K562 (cell line): ENCODE results near the gene WT1. TPM values are rescaled to one million over a fixed set of nuclear protein-coding genes. Genes with fewer than 3 reads are reported as not detected.
A peak's percentile ranks its signal among the peaks of the same experiment; 100 is the strongest.

Experiments used
- ARID1B ChIP-seq: fragments of 450-650 bp; IDR thresholded peaks from 2 replicates; pipeline ENCODE4 v1.6.1; 2016; ENCODE audit warnings: antibody characterized with exemption, mild to moderate bottlenecking, inconsistent platforms
- ARID3A ChIP-seq: IDR thresholded peaks from 2 replicates; pipeline ENCODE4 v1.6.1; 2012; ENCODE audit warnings: low read depth, low read length, improper control_type of control experiment, borderline replicate concordance
- DMBX1 ChIP-seq: fragments of 250-450 bp; sonication (Bioruptor Pico); IDR thresholded peaks from 2 replicates; pipeline ENCODE4 v1.8.0; 2022; ENCODE audit warnings: inconsistent platforms, mild to moderate bottlenecking, moderate library complexity, borderline replicate concordance
- E2F6 ChIP-seq, 2 experiments: IDR thresholded peaks; 2 replicates each; pipeline ENCODE4 v1.6.1; 2011; ENCODE audit warnings: borderline replicate concordance in 1 of 2, control low read depth in 1 of 2, low read depth in 1 of 2, low read length in 1 of 2, mild to moderate bottlenecking in 1 of 2, mixed read lengths in 1 of 2, moderate library complexity in 1 of 2; ENCODE audit not compliant: insufficient read depth in 1 of 2, insufficient read length in 1 of 2, poor library complexity in 1 of 2, severe bottlenecking in 1 of 2; ENCODE audit errors: extremely low read depth in 1 of 2
- HDAC1 ChIP-seq, 2 experiments: fragments of 450-650 bp; IDR thresholded peaks; 2 replicates each; pipeline ENCODE4 v1.6.1; 2016 to 2017; ENCODE audit warnings: inconsistent platforms in 1 of 2, mild to moderate bottlenecking in 1 of 2, moderate library complexity in 1 of 2
- HNRNPLL ChIP-seq: fragments of 200-400 bp; formaldehyde crosslinking; IDR thresholded peaks from 2 replicates; pipeline ENCODE4 v1.6.1; 2017; ENCODE audit warnings: low read length, low read depth, mild to moderate bottlenecking; ENCODE audit not compliant: poor library complexity, severe bottlenecking
- HSF4 ChIP-seq: fragments of 250-450 bp; sonication (Bioruptor Pico); IDR thresholded peaks from 2 replicates; pipeline ENCODE4 v2.1.2; 2022; ENCODE audit warnings: mild to moderate bottlenecking, moderate library complexity, borderline replicate concordance
- JUND ChIP-seq, 2 experiments: IDR thresholded peaks; 2 replicates in 1 of 2; 3 replicates in 1 of 2; pipeline ENCODE4 v1.6.1; 2011; ENCODE audit warnings: borderline replicate concordance in 2 of 2, low read depth in 2 of 2, low read length in 2 of 2, improper control_type of control experiment in 1 of 2, missing biosample characterization in 1 of 2, missing genetic modification characterization in 1 of 2, missing genetic modification reagents in 1 of 2
- L3MBTL2 ChIP-seq: fragments of 450-650 bp; IDR thresholded peaks from 2 replicates; pipeline ENCODE4 v1.6.1; 2016; ENCODE audit warnings: mild to moderate bottlenecking, moderate library complexity
- MIER1 ChIP-seq: fragments of 450-650 bp; IDR thresholded peaks from 2 replicates; pipeline ENCODE4 v1.6.1; 2016; ENCODE audit warnings: antibody characterized with exemption, mild to moderate bottlenecking, low read depth
- MTA3 ChIP-seq: fragments of 450-650 bp; formaldehyde crosslinking; IDR thresholded peaks from 2 replicates; pipeline ENCODE4 v1.6.1; 2017; ENCODE audit warnings: mild to moderate bottlenecking, borderline replicate concordance
- SMAD4 ChIP-seq: fragments of 250-450 bp; sonication (Bioruptor Pico); conservative IDR thresholded peaks from 2 replicates; pipeline ENCODE4 v1.8.0; 2021; ENCODE audit warnings: inconsistent platforms, mild to moderate bottlenecking, moderate library complexity
- STAT5A ChIP-seq: IDR thresholded peaks from 2 replicates; pipeline ENCODE4 v1.6.1; 2012; ENCODE audit warnings: low read length, inconsistent platforms, borderline replicate concordance
- UBTF ChIP-seq, 2 experiments: IDR thresholded peaks; 2 replicates each; pipeline ENCODE4 v1.6.1; 2012; ENCODE audit warnings: improper control_type of control experiment in 2 of 2, low read depth in 2 of 2, low read length in 2 of 2, borderline replicate concordance in 1 of 2
- ZNF592 ChIP-seq: fragments of 450-650 bp; IDR thresholded peaks from 2 replicates; pipeline ENCODE4 v1.6.1; 2017; ENCODE audit warnings: antibody characterized with exemption, mild to moderate bottlenecking
- polyA plus RNA-seq, 8 experiments: library from polyadenylated mRNA; depleted of rRNA in 4 of 8; stranded (reverse) in 5 of 8; unstranded in 3 of 8; fragments of >200 nt; fragmentation: Nextera tagmentation in 2 of 8; fragmentation: Illumina TruSeq in 1 of 8; extraction: Ambion mirVana in 2 of 8; extraction: Trizol in 1 of 8; gene quantifications; 2 replicates each; pipeline versions ENCODE4 v1.2.1 to v1.2.3, GENCODE V29; 2011 to 2014; ENCODE audit warnings: inconsistent platforms in 1 of 8, missing spikeins in 1 of 8
- total RNA-seq, 7 experiments: library from RNA; depleted of rRNA in 6 of 7; stranded (reverse); fragments of >200 nt in 6 of 7; fragmentation: Illumina TruSeq in 2 of 7; extraction: Trizol in 2 of 7; gene quantifications; 2 replicates each; pipeline versions ENCODE4 v1.2.1 to v1.2.3, GENCODE V29; 2011 to 2021; ENCODE audit warnings: low replicate concordance in 1 of 7

WT1 gene
- total and polyA plus RNA-seq, 9 of the 15 experiments (the other 6 are each of a cell fraction or from before 2014, with no cell fraction given), result 7.1 to 33.8 (median 19.4) TPM

GRCh38 chr11:32450372-32450771 is 15.0 kb upstream of the WT1 start (continued):
- TF ChIP-seq ZNF592, result peak; percentile 84
- 0 out of 4 replicates have a peak, but pooled peaks of 1 of the 2 experiments have one; percentile 44 for TF ChIP-seq UBTF (IDR thresholded peaks at IDR 0.05; ENCODE audit: borderline replicate concordance in 1 of 2, low read depth in 2 of 2, low read length in 2 of 2)
- peak; percentile 54; the same call in 1 of the 2 replicates for TF ChIP-seq MTA3
- TF ChIP-seq STAT5A, result peak; percentile 89
- TF ChIP-seq MIER1, result no peak
- TF ChIP-seq HDAC1 (IDR thresholded peaks at IDR 0.05), result peak in 1 of 2 experiments; percentile 67; a peak in 1 of 4 replicates
- no peak for TF ChIP-seq HNRNPLL
- peak; percentile 30 for TF ChIP-seq SMAD4 (CRISPR knock-in tag)
- peak; percentile 36; the same call in 1 of the 2 replicates for TF ChIP-seq L3MBTL2
- TF ChIP-seq E2F6 (IDR thresholded peaks at IDR 0.05; ENCODE audit: borderline replicate concordance in 1 of 2, extremely low read depth in 1 of 2, insufficient read depth in 1 of 2, insufficient read length in 1 of 2, low read depth in 1 of 2, low read length in 1 of 2, poor library complexity in 1 of 2, severe bottlenecking in 1 of 2), result peak in 1 of 2 experiments; percentile 43
- no peak for TF ChIP-seq HSF4 (CRISPR knock-in tag)
- 0 out of 2 replicates have a peak, but pooled peaks have one; percentile 46 for TF ChIP-seq DMBX1 (CRISPR knock-in tag)
- TF ChIP-seq ARID3A, result 0 out of 2 replicates have a peak, but pooled peaks have one; percentile 59
- TF ChIP-seq JUND (IDR thresholded peaks at IDR 0.05; ENCODE audit: borderline replicate concordance, low read depth, low read length), result 0 out of 2 replicates have a peak, but pooled peaks have one; percentile 7
- TF ChIP-seq JUND (tag; IDR thresholded peaks at IDR 0.05; ENCODE audit: borderline replicate concordance, low read depth, low read length), result peak; percentile 33; the same call in 1 of the 3 replicates
- TF ChIP-seq ARID1B, result peak; percentile 86
